KMS-11 (cell line): ENCODE results near the gene BGN.
A peak's percentile ranks its signal among the peaks of the same experiment; 100 is the strongest.

Experiments
- H2AFZ ChIP-seq: fragments of 200-600 bp; sonication (generic); 2 replicates; pipeline ENCODE4 v1.6.1; 2016; ENCODE audit warnings: antibody characterized with exemption, mixed run types, low read depth
- H3K27ac ChIP-seq: fragments of 200-600 bp; sonication (generic); 2 replicates; pipeline ENCODE4 v1.6.1; 2016; ENCODE audit warnings: mild to moderate bottlenecking, mixed run types
- H3K27me3 ChIP-seq: fragments of 200-600 bp; sonication (generic); 2 replicates; pipeline ENCODE4 v1.6.1; 2017; ENCODE audit warnings: mild to moderate bottlenecking, low read depth, mixed run types, moderate library complexity; ENCODE audit not compliant: insufficient read depth
- H3K36me3 ChIP-seq: fragments of 200-600 bp; sonication (generic); 2 replicates; pipeline ENCODE4 v1.6.1; 2017; ENCODE audit warnings: mild to moderate bottlenecking, mixed run types; ENCODE audit not compliant: insufficient read depth
- H3K4me1 ChIP-seq: fragments of 200-600 bp; sonication (generic); 2 replicates; pipeline ENCODE4 v1.6.1; 2016; ENCODE audit warnings: mild to moderate bottlenecking, low read depth, mixed run types; ENCODE audit not compliant: poor library complexity, severe bottlenecking
- H3K4me2 ChIP-seq: fragments of 200-600 bp; sonication (generic); 2 replicates; pipeline ENCODE4 v1.7.0; 2016; ENCODE audit warnings: mild to moderate bottlenecking, mixed run types
- H3K4me3 ChIP-seq: fragments of 200-600 bp; sonication (generic); IDR thresholded peaks from 2 replicates; pipeline ENCODE4 v1.6.1; 2017; ENCODE audit warnings: low read depth, low read length, mixed read lengths; ENCODE audit not compliant: insufficient read depth
- H3K79me2 ChIP-seq: fragments of 200-600 bp; sonication (generic); 2 replicates; pipeline ENCODE4 v1.6.1; 2016; ENCODE audit warnings: low read depth, mixed run types; ENCODE audit not compliant: insufficient read depth
- H3K9ac ChIP-seq: fragments of 200-600 bp; sonication (generic); 2 replicates; pipeline ENCODE4 v1.6.1; 2016; ENCODE audit warnings: mild to moderate bottlenecking, mixed run types
- H4K20me1 ChIP-seq: fragments of 200-600 bp; sonication (generic); 2 replicates; pipeline ENCODE4 v1.6.1; 2016; ENCODE audit warnings: mild to moderate bottlenecking, mixed run types; ENCODE audit not compliant: insufficient read depth
- TF ChIP-seq, protein P1 (sequence below): fragments of 200-600 bp; sonication (generic); conservative IDR thresholded peaks from 2 replicates; pipeline ENCODE4 v1.6.1; 2017; ENCODE audit warnings: low read depth, mild to moderate bottlenecking, antibody characterized with exemption, low read length, moderate library complexity, mixed read lengths

The BGN gene

DNA sequence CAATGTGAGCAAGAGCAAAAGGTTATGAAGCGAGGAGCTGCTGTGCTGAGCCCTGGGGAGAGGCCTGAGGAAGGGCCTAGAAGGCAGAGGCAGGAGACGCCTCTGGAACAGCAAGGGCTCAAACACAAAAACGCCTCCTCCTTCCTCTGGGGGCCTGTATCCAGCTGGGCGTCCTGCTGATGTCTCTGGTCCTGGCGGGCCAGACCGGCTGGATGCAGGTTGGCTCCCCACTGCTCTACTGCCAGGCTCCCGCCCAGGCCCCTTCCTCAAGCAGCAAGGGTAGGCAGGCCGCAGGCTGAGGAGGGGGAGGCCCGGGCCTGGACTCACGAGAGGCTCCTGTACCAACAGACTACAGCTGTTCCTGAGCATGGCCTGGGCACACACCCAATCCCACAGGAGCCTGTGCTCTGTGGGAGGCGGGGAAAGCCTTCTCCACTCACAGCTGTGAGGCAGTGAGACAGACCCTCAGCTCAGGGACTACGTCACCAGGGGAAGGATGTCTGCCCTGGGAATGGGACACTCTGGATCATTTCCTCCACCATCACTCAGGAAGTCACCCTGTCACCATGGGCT lies 26.7 kb upstream of the BGN start:
- Histone ChIP-seq H3K27me3 (no peaks in the 10 kb centered on the region), H3K36me3 (no peaks in the 10 kb centered on the region), H3K9ac (no peak overlapping the region), H3K4me1 (no peaks in the 10 kb centered on the region), H2AFZ (no peak overlapping the region), H4K20me1 (no peaks in the 10 kb centered on the region), H3K4me3 (no peak overlapping the region), H3K4me2 (no peak overlapping the region), H3K27ac (no peak overlapping the region), H3K79me2 (no peaks in the 10 kb centered on the region; the same call in 1 of the 2 replicates)
- TF ChIP-seq, protein P1, sequence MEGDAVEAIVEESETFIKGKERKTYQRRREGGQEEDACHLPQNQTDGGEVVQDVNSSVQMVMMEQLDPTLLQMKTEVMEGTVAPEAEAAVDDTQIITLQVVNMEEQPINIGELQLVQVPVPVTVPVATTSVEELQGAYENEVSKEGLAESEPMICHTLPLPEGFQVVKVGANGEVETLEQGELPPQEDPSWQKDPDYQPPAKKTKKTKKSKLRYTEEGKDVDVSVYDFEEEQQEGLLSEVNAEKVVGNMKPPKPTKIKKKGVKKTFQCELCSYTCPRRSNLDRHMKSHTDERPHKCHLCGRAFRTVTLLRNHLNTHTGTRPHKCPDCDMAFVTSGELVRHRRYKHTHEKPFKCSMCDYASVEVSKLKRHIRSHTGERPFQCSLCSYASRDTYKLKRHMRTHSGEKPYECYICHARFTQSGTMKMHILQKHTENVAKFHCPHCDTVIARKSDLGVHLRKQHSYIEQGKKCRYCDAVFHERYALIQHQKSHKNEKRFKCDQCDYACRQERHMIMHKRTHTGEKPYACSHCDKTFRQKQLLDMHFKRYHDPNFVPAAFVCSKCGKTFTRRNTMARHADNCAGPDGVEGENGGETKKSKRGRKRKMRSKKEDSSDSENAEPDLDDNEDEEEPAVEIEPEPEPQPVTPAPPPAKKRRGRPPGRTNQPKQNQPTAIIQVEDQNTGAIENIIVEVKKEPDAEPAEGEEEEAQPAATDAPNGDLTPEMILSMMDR = no peak

DNA sequence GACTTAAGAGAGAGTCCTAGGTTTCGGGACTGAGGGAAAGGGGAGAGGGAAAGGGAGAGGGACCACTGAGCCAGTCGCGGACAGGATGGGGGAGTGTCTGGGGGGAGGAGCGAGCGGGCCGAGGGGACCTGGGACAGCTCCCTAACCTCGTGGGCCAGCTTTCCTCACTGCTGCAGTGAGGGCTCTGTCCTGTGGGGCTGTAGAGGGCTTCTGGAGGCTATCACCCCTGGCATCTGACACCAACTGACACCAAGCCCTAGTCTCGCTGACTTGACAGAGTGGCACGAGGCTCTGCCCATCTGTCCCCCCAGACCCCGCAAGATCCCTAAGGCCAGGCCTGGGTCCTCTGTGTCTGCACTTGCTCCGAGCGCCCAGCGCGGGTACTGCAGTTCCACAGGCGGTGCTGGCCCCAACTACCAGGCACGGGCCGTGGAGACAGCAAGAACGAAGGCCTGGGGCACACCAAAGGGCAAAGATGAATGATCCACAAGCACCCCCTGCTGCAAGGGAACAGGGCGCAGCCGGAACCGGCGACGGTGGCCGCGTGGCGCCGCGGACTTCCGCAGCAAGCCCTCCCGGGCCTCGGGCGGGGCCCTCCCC lies 24.9 kb upstream of the BGN start:
- TF ChIP-seq, protein P1 = no peak
- Histone ChIP-seq H3K27me3 (no peaks in the 10 kb centered on the region), H3K36me3 (no peaks in the 10 kb centered on the region), H4K20me1 (no peaks in the 10 kb centered on the region), H3K4me2 (peak overlapping the region; percentile 73), H3K27ac (peak overlapping the region; percentile 39; the same call in 1 of the 2 replicates), H3K4me1 (no peaks in the 10 kb centered on the region), H2AFZ (peak overlapping the region; percentile 41; the same call in 1 of the 2 replicates), H3K9ac (peak overlapping the region; percentile 76; the same call in 1 of the 2 replicates), H3K4me3 (no peak overlapping the region), H3K79me2 (no peaks in the 10 kb centered on the region; the same call in 1 of the 2 replicates)

DNA sequence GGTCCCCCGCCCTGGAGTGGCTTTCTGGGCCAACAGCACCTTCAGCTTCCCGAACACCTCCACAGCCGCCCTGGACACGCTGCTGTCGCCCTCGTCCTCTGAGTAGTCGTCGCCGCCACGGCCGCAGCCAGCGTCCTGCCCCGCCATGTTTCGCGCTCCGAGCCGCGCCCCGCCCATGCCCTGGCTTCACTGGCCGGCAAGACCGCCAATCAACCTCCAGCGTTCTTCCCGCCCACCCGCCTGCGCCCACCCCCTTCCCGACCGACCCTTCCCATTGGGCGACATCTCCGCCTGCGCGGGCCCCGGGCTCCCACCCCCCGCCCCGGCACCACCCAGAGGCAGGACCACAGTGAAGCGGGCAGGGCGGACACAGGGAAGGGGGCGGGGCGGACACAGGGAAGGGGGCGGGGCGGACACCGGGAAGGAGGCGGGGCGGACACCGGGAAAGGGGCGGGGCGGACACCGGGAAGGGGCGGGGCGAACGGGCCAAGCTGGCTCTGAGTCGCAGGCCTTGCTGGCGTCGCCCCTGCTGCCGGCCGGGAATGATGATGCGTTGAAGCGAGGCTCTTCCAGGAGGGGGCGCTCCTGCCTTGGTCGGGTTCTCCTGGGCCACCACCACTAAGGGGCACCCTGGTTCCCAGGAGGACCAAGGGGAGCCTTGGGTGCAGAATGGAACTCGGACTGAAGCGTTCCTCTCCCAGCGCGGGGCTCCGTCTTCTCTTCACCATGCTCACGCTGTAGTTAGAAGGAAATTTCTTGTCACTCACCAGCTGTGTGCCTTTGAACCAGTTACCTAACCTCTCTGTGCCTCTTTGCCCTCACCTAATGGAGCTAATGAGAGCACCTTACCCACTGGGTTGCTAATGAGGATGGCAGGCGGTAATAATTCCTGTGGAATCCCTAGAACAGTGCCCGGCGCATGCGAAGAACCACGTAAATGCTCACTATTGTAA lies 24.1 kb upstream of the BGN start, which contains the start of gene HAUS7:
HAUS7 (minus strand) TSS at position 166 of the 953 bp plus-strand sequence; CDS start at position 147, 19 bp downstream.
- Histone ChIP-seq H3K9ac (peak within 1 kb of the TSS; percentile 76; the same call in 1 of the 2 replicates), H4K20me1 (no peaks in the 10 kb centered on the region), H3K4me2 (peak within 1 kb of the TSS; percentile 73), H3K79me2 (no peaks in the 10 kb centered on the region; the same call in 1 of the 2 replicates), H2AFZ (peak within 1 kb of the TSS; percentile 41; the same call in 1 of the 2 replicates), H3K27ac (peak within 1 kb of the TSS; percentile 39; the same call in 1 of the 2 replicates), H3K27me3 (no peaks in the 10 kb centered on the region; the same call in 1 of the 2 replicates), H3K4me1 (no peaks in the 10 kb centered on the region), H3K4me3 (no peak within 1 kb of the TSS), H3K36me3 (no peaks in the 10 kb centered on the region)
- TF ChIP-seq, protein P1 = peak; percentile 58

DNA sequence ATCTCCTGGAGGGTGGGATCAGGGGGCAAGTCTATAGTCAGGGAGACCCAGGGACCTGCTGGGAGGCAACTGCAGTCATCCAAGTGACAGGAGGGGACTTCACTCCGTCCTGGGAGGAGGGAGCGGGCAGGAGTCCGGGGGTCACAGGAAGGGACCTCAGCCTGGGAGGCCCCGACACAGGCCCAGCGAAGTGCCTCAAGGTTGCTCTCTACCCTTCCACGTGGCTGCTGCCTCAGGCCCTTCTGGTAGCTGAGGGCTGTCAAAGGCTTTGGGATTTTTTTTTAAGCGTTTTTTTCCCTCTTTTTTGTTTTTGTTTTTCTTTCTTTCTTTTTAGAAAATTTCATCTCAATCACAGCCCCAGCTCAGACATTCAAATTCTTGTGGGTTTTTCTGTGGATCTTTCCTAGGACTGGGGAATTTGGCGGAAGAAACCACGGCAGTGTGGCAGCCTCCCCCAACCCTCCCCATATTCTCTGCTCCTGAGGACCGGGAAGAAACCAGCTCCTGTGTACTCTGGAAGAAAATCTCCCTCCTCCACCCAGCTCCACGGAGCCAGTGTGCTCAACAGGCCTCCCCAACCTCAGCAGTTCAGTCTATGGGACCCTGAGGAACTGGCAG lies 23.0 kb upstream of the BGN start:
- TF ChIP-seq, protein P1 = no peak
- H3K4me1 ChIP-seq = no peaks in the 10 kb centered on the region
- H3K9ac ChIP-seq = no peak overlapping the region
- no peak overlapping the region for H3K4me2 ChIP-seq
- H3K27ac ChIP-seq = no peak overlapping the region
- H3K4me3 ChIP-seq = no peak overlapping the region
- no peaks in the 10 kb centered on the region; the same call in 1 of the 2 replicates for H3K79me2 ChIP-seq
- no peak overlapping the region for H2AFZ ChIP-seq
- no peaks in the 10 kb centered on the region for H4K20me1 ChIP-seq
- H3K27me3 ChIP-seq = peaks cover 8% of the 10 kb centered on the region; the same call in 1 of the 2 replicates
- H3K36me3 ChIP-seq = no peaks in the 10 kb centered on the region
